HFFc6 (cell line): ENCODE measurements around the gene SLC17A8. TPM values are rescaled to one million over a fixed set of nuclear protein-coding genes. Genes with fewer than 3 reads are reported as not detected.
"Not testable (repeated sequence)": the region's sequence is repeated elsewhere in the genome, so short reads cannot be mapped to it uniquely, and the experiment has no call there.

ENCODE experiments used
- DNase-seq: peaks from one replicate; pipeline ENCODE4 v3.0.0-alpha.2; 2018
- H3K27ac Mint-ChIP-seq: 2 replicates; pipeline ENCODE4 v1.8.0; 2020; ENCODE audit warnings: mild to moderate bottlenecking, mixed read lengths
- H3K27me3 Mint-ChIP-seq: 2 replicates; pipeline ENCODE4 v1.8.0; 2021; ENCODE audit warnings: mild to moderate bottlenecking, moderate library complexity, mixed read lengths; ENCODE audit not compliant: insufficient read depth
- H3K36me3 Mint-ChIP-seq: 2 replicates; pipeline ENCODE4 v1.8.0; 2021; ENCODE audit warnings: low read depth, mixed read lengths
- H3K4me1 Mint-ChIP-seq: 2 replicates; pipeline ENCODE4 v1.8.0; 2020; ENCODE audit warnings: low read depth, mixed read lengths
- H3K4me3 Mint-ChIP-seq: 2 replicates; pipeline ENCODE4 v1.8.0; 2020; ENCODE audit warnings: mild to moderate bottlenecking, moderate library complexity, mixed read lengths
- H3K9me3 Mint-ChIP-seq: 2 replicates; pipeline ENCODE4 v1.8.0; 2020; ENCODE audit warnings: mild to moderate bottlenecking, mixed read lengths
- CTCF ChIP-seq: fragments of 200-600 bp; sonication (generic); IDR thresholded peaks from 2 replicates; pipeline ENCODE4 v1.5.0; 2021; ENCODE audit warnings: antibody characterized with exemption, mild to moderate bottlenecking
- long read RNA-seq: library from polyadenylated mRNA; unstranded; transcript quantifications from one replicate; pipeline ENCODE4 v2.0.0, GENCODE V29; 2019
- total RNA-seq, 6 experiments: library from RNA; stranded (reverse); fragmentation: NEBNext Ultra II Directional; extraction: Animal tissue kit (Norgen Biotek cat#: 25700); gene quantifications; 2 replicates in 1 of 6; 3 replicates in 5 of 6; pipeline ENCODE4 v1.2.3, GENCODE V29; 2021

The SLC17A8 gene
- not detected for total RNA-seq
- long read RNA-seq, result 0 reads

DNA sequence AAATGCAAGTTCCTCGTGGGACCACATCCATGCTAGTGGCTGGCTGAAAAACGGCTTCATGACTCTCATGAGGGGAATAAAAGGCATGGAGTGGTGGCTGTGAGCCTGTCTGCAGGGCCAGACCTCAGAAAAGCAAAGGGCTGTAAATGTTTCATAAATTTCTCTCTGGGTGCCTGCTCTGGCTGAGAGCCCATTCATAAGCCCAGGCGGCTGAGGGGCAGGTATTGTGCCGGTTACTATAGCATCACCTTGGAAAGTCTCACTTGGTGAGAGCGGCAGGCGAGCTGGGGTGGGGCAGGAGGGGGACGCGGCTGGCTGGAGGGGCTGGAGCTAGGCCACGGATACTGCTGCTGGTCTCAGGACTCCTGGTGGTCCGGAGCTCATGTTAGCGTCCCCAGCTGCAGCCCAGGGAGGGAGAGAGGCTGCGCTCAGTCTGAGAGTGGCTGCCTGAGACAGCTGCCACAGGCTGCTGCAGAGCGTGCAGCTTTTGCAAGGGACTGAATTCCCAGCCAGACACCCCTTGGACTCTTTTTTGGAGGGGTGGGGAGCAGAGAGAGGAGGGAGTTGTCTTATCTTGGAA is at the start of gene SLC17A8:
TSS of gene SLC17A8 (plus strand) at position 431 of the 580 bp plus-strand sequence. CDS start 318 bp downstream, outside the sequence.
- Mint-ChIP-seq H3K36me3 (no peaks in the 10 kb centered on the region), H3K27me3 (peaks cover 30% of the 10 kb centered on the region), H3K4me3 (no peak within 1 kb of the TSS), H3K27ac (no peak within 1 kb of the TSS), H3K4me1 (peaks cover 7% of the 10 kb centered on the region), H3K9me3 (no peaks in the 10 kb centered on the region)
- TF ChIP-seq CTCF, result no peak
- DNase-seq, result no peak

DNA sequence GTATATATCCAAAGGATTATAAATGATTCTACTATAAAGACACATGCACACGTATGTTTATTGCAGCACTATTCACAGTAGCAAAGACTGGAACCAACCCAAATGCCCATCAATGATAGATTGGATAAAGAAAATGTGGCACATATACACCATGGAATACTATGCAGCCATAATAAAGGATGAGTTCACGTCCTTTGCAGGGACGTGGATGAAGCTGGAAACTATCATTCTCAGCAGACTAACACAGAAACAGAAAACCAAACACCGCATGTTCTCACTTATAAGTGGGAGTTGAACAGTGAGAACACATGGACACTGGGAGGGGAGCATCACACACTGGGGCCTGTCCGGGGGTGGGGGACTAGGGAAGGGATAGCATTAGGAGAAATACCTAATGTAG is 48.7 kb upstream of the SLC17A8 start:
- not testable (repeated sequence) for H3K27ac Mint-ChIP-seq, DNase-seq, H3K27me3 Mint-ChIP-seq, H3K4me1 Mint-ChIP-seq, H3K4me3 Mint-ChIP-seq
- H3K9me3 Mint-ChIP-seq, result peaks cover 16% of the 10 kb centered on the region
- H3K36me3 Mint-ChIP-seq, result peaks cover 50% of the 10 kb centered on the region

DNA sequence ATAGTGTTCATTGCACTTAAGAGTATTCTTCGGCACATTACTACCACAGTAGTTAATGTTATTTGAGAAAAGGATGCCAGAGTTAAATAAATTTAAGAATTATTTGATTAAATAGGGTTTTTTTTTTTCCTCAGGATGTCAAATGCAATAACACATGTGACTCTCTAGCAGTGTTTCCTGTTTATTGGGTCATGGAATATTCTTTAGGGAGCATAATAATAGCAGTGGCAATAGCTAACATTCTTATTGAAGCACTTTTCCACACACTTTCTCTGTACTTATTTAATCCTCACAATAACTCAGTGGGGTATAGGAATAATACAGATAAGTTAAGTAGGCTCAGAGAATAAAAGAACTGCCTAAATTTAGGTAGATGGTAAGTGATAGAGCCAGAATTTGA is 45.6 kb upstream of the SLC17A8 start:
- H3K36me3 Mint-ChIP-seq, result peaks cover 23% of the 10 kb centered on the region
- H3K9me3 Mint-ChIP-seq, result peaks cover 5% of the 10 kb centered on the region; the same call in 1 of the 2 replicates

GRCh38 chr12:100317371-100317770 is 39.5 kb upstream of the SLC17A8 start:
- Mint-ChIP-seq H3K27me3 (peaks cover 2% of the 10 kb centered on the region; the same call in 1 of the 2 replicates), H3K9me3 (no peaks in the 10 kb centered on the region), H3K4me3 (no peak overlapping the region), H3K36me3 (peaks cover 11% of the 10 kb centered on the region), H3K4me1 (no peaks in the 10 kb centered on the region), H3K27ac (no peak overlapping the region)
- no peak for DNase-seq
- TF ChIP-seq CTCF, result no peak

More for the DNA sequence above, 45.6 kb upstream of the SLC17A8 start:
- Mint-ChIP-seq H3K27ac (no peak overlapping the region), H3K4me1 (no peaks in the 10 kb centered on the region), H3K27me3 (peaks cover 2% of the 10 kb centered on the region; the same call in 1 of the 2 replicates), H3K4me3 (no peak overlapping the region)
- DNase-seq, result no peak
- no peak for TF ChIP-seq CTCF

DNA sequence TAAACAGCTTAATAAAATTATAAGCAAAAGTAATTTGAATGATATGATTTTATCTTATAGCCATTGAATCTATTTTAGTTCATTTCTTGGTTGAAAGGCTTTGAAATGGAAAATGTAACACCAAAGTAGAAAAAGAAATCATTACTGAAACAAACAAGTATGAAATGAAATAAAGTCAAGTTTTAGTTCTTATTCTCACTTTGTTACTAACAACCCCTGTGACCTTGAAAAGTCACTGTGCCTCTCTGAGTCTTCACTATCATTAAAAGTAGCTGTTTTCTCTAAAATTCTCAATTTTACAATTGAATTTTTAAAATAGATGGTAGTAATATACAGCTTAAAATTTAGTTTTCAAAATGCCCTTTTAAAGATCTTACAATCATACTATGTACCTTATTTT is 32.4 kb upstream of the SLC17A8 start:
- no peak for TF ChIP-seq CTCF
- H3K36me3 Mint-ChIP-seq, result peaks cover 7% of the 10 kb centered on the region

DNA sequence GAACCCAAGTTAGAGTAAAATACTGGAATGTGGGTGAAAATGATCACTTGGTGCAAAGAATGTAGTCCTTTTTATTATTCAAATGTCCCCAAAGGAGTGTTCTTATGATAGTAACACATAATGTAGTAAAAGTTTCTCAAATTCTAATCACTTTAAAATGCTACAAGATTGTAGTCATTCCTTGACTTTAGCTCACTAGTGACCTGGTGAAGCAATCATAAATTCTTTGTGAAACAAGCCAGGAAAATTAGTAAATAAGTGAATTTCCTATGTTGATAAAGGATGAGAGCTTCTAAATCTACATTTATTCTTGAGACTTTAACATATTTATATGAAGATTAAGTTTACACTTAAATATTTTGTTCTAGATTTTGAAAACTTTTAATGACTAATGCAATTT is 30.7 kb upstream of the SLC17A8 start:
- H3K27ac Mint-ChIP-seq, result no peak overlapping the region
- no peaks in the 10 kb centered on the region for H3K9me3 Mint-ChIP-seq
- H3K4me1 Mint-ChIP-seq, result no peaks in the 10 kb centered on the region
- DNase-seq, result no peak
- no peak for TF ChIP-seq CTCF
- H3K27me3 Mint-ChIP-seq, result no peaks in the 10 kb centered on the region
- H3K4me3 Mint-ChIP-seq, result no peak overlapping the region
- H3K36me3 Mint-ChIP-seq, result peaks cover 5% of the 10 kb centered on the region

More for the DNA sequence above, 32.4 kb upstream of the SLC17A8 start:
- no peaks in the 10 kb centered on the region for H3K9me3 Mint-ChIP-seq
- H3K4me3 Mint-ChIP-seq, result no peak overlapping the region
- H3K27me3 Mint-ChIP-seq, result no peaks in the 10 kb centered on the region
- no peaks in the 10 kb centered on the region for H3K4me1 Mint-ChIP-seq
- no peak for DNase-seq
- H3K27ac Mint-ChIP-seq, result no peak overlapping the region
